ENCODE data around the gene TSPAN5. TPM values are rescaled to one million over a fixed set of nuclear protein-coding genes. Genes with fewer than 3 reads are reported as not detected.
"Not testable (repeated sequence)": the region's sequence is repeated elsewhere in the genome, so short reads cannot be mapped to it uniquely, and the experiment has no call there.

Gene TSPAN5
- total RNA-seq, 1 experiment from 2014 or later: 18.5 TPM

GRCh38 chr4:98457422-98457821, 201.0 kb downstream of the TSPAN5 start:
- H3K4me1 Mint-ChIP-seq (ENCODE audit: insufficient read depth, unreplicated experiment); H3K36me3 Mint-ChIP-seq (ENCODE audit: insufficient read depth, unreplicated experiment); H3K27me3 Mint-ChIP-seq (ENCODE audit: insufficient read depth, unreplicated experiment); BruUV-seq (replicated peaks); H3K4me3 Mint-ChIP-seq (ENCODE audit: unreplicated experiment); DNase-seq (ENCODE audit: unreplicated experiment); H3K9me3 Mint-ChIP-seq (ENCODE audit: unreplicated experiment); H3K27ac Mint-ChIP-seq (ENCODE audit: low read depth, unreplicated experiment); intact Hi-C loops (cut with micrococcal nuclease): not testable (repeated sequence)
- ChIA-PET CTCF (interaction anchor here (5.7 kb wide), 1 partner anchor 9 kb away, joined by 28 read pairs; no protein-coding TSS in a partner anchor), POLR2A (interaction anchor here (0.7 kb wide), 1 partner anchor 321 kb away, joined by 3 read pairs; no protein-coding TSS in a partner anchor)

- no peak for TF ChIP-seq CTCF (IDR thresholded peaks at IDR 0.05; ENCODE audit: unreplicated experiment)
- no peak for DNase-seq (ENCODE audit: unreplicated experiment)
- no peaks in the 10 kb centered on the region for H3K27me3 Mint-ChIP-seq (ENCODE audit: insufficient read depth, unreplicated experiment)
- H3K27ac Mint-ChIP-seq (ENCODE audit: low read depth, unreplicated experiment): no peak overlapping the region
- ChIA-PET CTCF (interaction anchor here (0.6 to 5.7 kb wide), 5 partner anchors 15 to 1592 kb away, joined by 3 to 28 read pairs (median 3); no protein-coding TSS in a partner anchor), POLR2A (no interaction called here)
- no peak overlapping the region for H3K4me3 Mint-ChIP-seq (ENCODE audit: unreplicated experiment)
- no peaks in the 10 kb centered on the region for H3K36me3 Mint-ChIP-seq (ENCODE audit: insufficient read depth, unreplicated experiment)
- H3K9me3 Mint-ChIP-seq (ENCODE audit: unreplicated experiment): no peaks in the 10 kb centered on the region
- peaks cover 17% of the 10 kb centered on the region for H3K4me1 Mint-ChIP-seq (ENCODE audit: insufficient read depth, unreplicated experiment)
- no TSS peak for BruUV-seq (replicated peaks)
- intact Hi-C loops (cut with micrococcal nuclease): no loop called here
These were observed 206.3 kb downstream of the TSPAN5 start for GRCh38 chr4:98452091-98452490.

GRCh38 chr4:98448908-98449307, 209.5 kb downstream of the TSPAN5 start:
- peaks cover 29% of the 10 kb centered on the region for H3K4me1 Mint-ChIP-seq (ENCODE audit: insufficient read depth, unreplicated experiment)
- no peaks in the 10 kb centered on the region for H3K36me3 Mint-ChIP-seq (ENCODE audit: insufficient read depth, unreplicated experiment)
- no peak for TF ChIP-seq CTCF (IDR thresholded peaks at IDR 0.05; ENCODE audit: unreplicated experiment)
- H3K4me3 Mint-ChIP-seq (ENCODE audit: unreplicated experiment): no peak overlapping the region
- no peak overlapping the region for H3K27ac Mint-ChIP-seq (ENCODE audit: low read depth, unreplicated experiment)
- ChIA-PET CTCF (interaction anchor here (0.6 to 1.1 kb wide), 2 partner anchors 18 to 402 kb away, joined by 3 to 4 read pairs; no protein-coding TSS in a partner anchor), POLR2A (interaction anchor here (1.3 kb wide), 1 partner anchor 187 kb away, joined by 4 read pairs; no protein-coding TSS in a partner anchor)
- BruUV-seq (replicated peaks): no TSS peak
- no peaks in the 10 kb centered on the region for H3K9me3 Mint-ChIP-seq (ENCODE audit: unreplicated experiment)
- H3K27me3 Mint-ChIP-seq (ENCODE audit: insufficient read depth, unreplicated experiment): no peaks in the 10 kb centered on the region
- no peak for DNase-seq (ENCODE audit: unreplicated experiment)
- intact Hi-C loops (cut with micrococcal nuclease): loop anchor here (5.0 kb wide), 1 partner anchor 187 kb away; the partner anchor contains the start of gene RAP1GDS1

- H3K36me3 Mint-ChIP-seq (ENCODE audit: insufficient read depth, unreplicated experiment): peaks cover 7% of the 10 kb centered on the region
- H3K4me1 Mint-ChIP-seq (ENCODE audit: insufficient read depth, unreplicated experiment): peaks cover 29% of the 10 kb centered on the region
- peak; percentile 48 for DNase-seq (ENCODE audit: unreplicated experiment)
- H3K27me3 Mint-ChIP-seq (ENCODE audit: insufficient read depth, unreplicated experiment): no peaks in the 10 kb centered on the region
- H3K27ac Mint-ChIP-seq (ENCODE audit: low read depth, unreplicated experiment): peak overlapping the region; percentile 77
- H3K9me3 Mint-ChIP-seq (ENCODE audit: unreplicated experiment): no peaks in the 10 kb centered on the region
- POLR2A ChIA-PET: interaction anchor here (1.0 to 3.9 kb wide), 4 partner anchors 11 to 281 kb away, joined by 4 to 28 read pairs (median 9); partner anchors contain the start of gene RAP1GDS1
- no TSS peak for BruUV-seq (replicated peaks)
- intact Hi-C loops (cut with micrococcal nuclease): loop anchor here (5.0 kb wide), 1 partner anchor 185 kb away; the partner anchor contains the start of gene RAP1GDS1
- CTCF ChIA-PET: interaction anchor here (0.5 to 1.5 kb wide), 3 partner anchors 71 to 288 kb away, joined by 3 read pairs; no protein-coding TSS in a partner anchor
- TF ChIP-seq CTCF (IDR thresholded peaks at IDR 0.05; ENCODE audit: unreplicated experiment): no peak
- peak overlapping the region; percentile 49 for H3K4me3 Mint-ChIP-seq (ENCODE audit: unreplicated experiment)
These were observed 210.8 kb downstream of the TSPAN5 start for GRCh38 chr4:98447648-98448047.

Data from MCF 10A (cell line).